ENCODE data around the gene PLEKHG7. TPM values are rescaled to one million over a fixed set of nuclear protein-coding genes. Genes with fewer than 3 reads are reported as not detected.

Gene PLEKHG7
- total and polyA plus RNA-seq, 2 of the 8 experiments (the other 6 are each of a cell fraction or from before 2014, with no cell fraction given), result not detected

DNA sequence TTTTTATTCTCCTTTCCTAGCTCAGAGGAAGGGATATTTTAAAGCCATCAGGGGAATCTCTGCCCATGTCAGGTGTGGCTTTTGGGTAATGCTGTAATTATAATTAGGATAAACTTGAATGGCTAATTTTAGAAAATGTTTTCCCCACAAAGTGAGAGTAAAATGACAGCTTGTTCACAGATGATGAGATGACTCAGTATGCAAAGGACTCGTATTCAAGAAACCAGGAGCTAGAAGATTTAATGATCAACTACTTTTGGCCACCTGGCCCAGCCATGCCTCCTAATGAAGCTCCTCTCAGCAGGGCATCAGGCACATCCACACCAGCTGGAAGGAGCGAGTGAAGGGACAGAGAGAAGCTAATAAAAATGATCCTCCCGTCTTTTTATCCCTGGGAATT is 29.0 kb upstream of the PLEKHG7 start:
- Histone ChIP-seq H3K4ac (replicated peaks; ENCODE audit: insufficient read length, low read depth, low read length) (no peak overlapping the region), H2BK15ac (ENCODE audit: low read length) (no peak overlapping the region), H4K91ac (replicated peaks; ENCODE audit: insufficient read length, low read length) (no peak overlapping the region), H3K56ac (replicated peaks; ENCODE audit: insufficient read length, low read depth, low read length) (no peak overlapping the region), H4K20me1 (replicated peaks in 1 of 2; ENCODE audit: control insufficient read depth in 1 of 2, insufficient read depth in 2 of 2, low read length in 2 of 2) (no peaks in the 10 kb centered on the region), H3K4me2 (ENCODE audit: insufficient read depth in 1 of 2, low read depth in 2 of 2, low read length in 2 of 2) (no peak overlapping the region), H3K9ac (replicated peaks in 1 of 4; ENCODE audit: extremely low read depth in 1 of 4, low read depth in 3 of 4, low read length in 3 of 4) (no peak overlapping the region), H2BK12ac (ENCODE audit: low read depth, low read length) (no peak overlapping the region), H3K23ac (ENCODE audit: insufficient read length) (no peak overlapping the region), H2AK5ac (ENCODE audit: low read depth, low read length) (no peak overlapping the region), H3K23me2 (ENCODE audit: low read depth, low read length) (no peaks in the 10 kb centered on the region), H3K18ac (ENCODE audit: extremely low read depth, low read length) (no peak overlapping the region), H3K4me3 (ENCODE audit: extremely low read depth in 1 of 4, insufficient read depth in 2 of 4, low read depth in 3 of 4, low read length in 4 of 4) (no peak overlapping the region), H2BK5ac (ENCODE audit: low read depth, low read length) (no peak overlapping the region), H3K36me3 (ENCODE audit: control insufficient read depth in 2 of 4, insufficient read depth in 4 of 4, low read length in 3 of 4) (no peaks in the 10 kb centered on the region), H3K79me2 (ENCODE audit: control insufficient read depth in 1 of 2, insufficient read depth in 2 of 2, low read length in 2 of 2) (no peaks in the 10 kb centered on the region), H3K9me3 (ENCODE audit: insufficient read depth in 2 of 2, low read depth in 1 of 2, low read length in 1 of 2) (no peaks in the 10 kb centered on the region), H3K27me3 (replicated peaks in 1 of 4; ENCODE audit: control insufficient read depth in 3 of 4, extremely low read depth in 1 of 4, insufficient read depth in 3 of 4, low read length in 3 of 4) (no peaks in the 10 kb centered on the region), H3K4me1 (replicated peaks in 1 of 4; ENCODE audit: control insufficient read depth in 3 of 4, insufficient read depth in 4 of 4, low read length in 3 of 4) (no peaks in the 10 kb centered on the region), H2BK120ac (replicated peaks; ENCODE audit: low read depth, low read length) (no peak overlapping the region), H3K79me1 (ENCODE audit: low read depth, low read length) (no peaks in the 10 kb centered on the region), H3K14ac (ENCODE audit: insufficient read length) (no peak overlapping the region), H3K27ac (ENCODE audit: low read depth, low read length) (no peak overlapping the region), H2AFZ (ENCODE audit: low read length) (no peak overlapping the region), H2BK20ac (ENCODE audit: low read length) (no peak overlapping the region), H4K8ac (ENCODE audit: extremely low read depth, insufficient read depth, low read length) (no peak overlapping the region), H4K5ac (ENCODE audit: insufficient read length, low read depth, low read length) (no peak overlapping the region)
- CTCF ChIA-PET (ENCODE audit: partially characterized antibody), result interaction anchor here (1.0 kb wide), 1 partner anchor 14 kb away, joined by 3 read pairs; no protein-coding TSS in a partner anchor
- POLR2A ChIA-PET (ENCODE audit: partially characterized antibody), result no interaction called here
- DNase-seq (ENCODE audit: low read depth in 1 of 2, low spot score in 2 of 2), result no peak
- FAIRE-seq, result no peak
- WGBS, 2 experiments (ENCODE audit: extremely low coverage in 1 of 2, insufficient coverage in 1 of 2, insufficient read length in 1 of 2, insufficient replicate concordance in 2 of 2, low coverage in 1 of 2, low lambda C conversion rate in 2 of 2, missing lambda C conversion rate in 1 of 2), result 90% methylated on average over 3 of the region's 3 CpGs; no CpG with 5 or more reads in 1 of the 2 experiments
- TF ChIP-seq SRF (IDR thresholded peaks at IDR 0.05; ENCODE audit: low read depth, low read length), result no peak
- TF ChIP-seq, protein P1, sequence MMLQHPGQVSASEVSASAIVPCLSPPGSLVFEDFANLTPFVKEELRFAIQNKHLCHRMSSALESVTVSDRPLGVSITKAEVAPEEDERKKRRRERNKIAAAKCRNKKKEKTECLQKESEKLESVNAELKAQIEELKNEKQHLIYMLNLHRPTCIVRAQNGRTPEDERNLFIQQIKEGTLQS (IDR thresholded peaks at IDR 0.05; ENCODE audit: insufficient read depth, low read depth, low read length), result no peak
- no peak for TF ChIP-seq CBX5 (IDR thresholded peaks at IDR 0.05; ENCODE audit: low read depth, low read length)
- TF ChIP-seq JUN (IDR thresholded peaks at IDR 0.05; ENCODE audit: low read depth, low read length), result no peak
- no peak for TF ChIP-seq CREB1 (IDR thresholded peaks at IDR 0.05)
- no peak for TF ChIP-seq TAF1 (IDR thresholded peaks at IDR 0.05; ENCODE audit: low read depth, low read length)
- TF ChIP-seq RNF2 (IDR thresholded peaks at IDR 0.05; ENCODE audit: borderline replicate concordance, low read depth, low read length, missing control alignments, poor library complexity, severe bottlenecking), result no peak
- no peak for TF ChIP-seq CEBPB (IDR thresholded peaks at IDR 0.05; ENCODE audit: low read depth, low read length)
- TF ChIP-seq, protein P2, sequence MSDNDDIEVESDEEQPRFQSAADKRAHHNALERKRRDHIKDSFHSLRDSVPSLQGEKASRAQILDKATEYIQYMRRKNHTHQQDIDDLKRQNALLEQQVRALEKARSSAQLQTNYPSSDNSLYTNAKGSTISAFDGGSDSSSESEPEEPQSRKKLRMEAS (IDR thresholded peaks at IDR 0.05), result no peak
- TF ChIP-seq SIN3A (conservative IDR thresholded peaks at IDR 0.05 in 1 of 2, IDR thresholded peaks at IDR 0.05 in 1 of 2; ENCODE audit: low read depth in 1 of 2, low read length in 2 of 2), result no peak
- no peak for TF ChIP-seq EGR1 (IDR thresholded peaks at IDR 0.05; ENCODE audit: borderline replicate concordance, low read depth, low read length)
- TF ChIP-seq SAP30 (IDR thresholded peaks at IDR 0.05; ENCODE audit: insufficient read depth, insufficient replicate concordance, low read length), result no peak
- no peak for TF ChIP-seq SP2 (IDR thresholded peaks at IDR 0.05; ENCODE audit: low read length)
- no peak for TF ChIP-seq CHD2 (IDR thresholded peaks at IDR 0.05; ENCODE audit: low read length)
- no peak for TF ChIP-seq TEAD4 (IDR thresholded peaks at IDR 0.05; ENCODE audit: low read depth, low read length)

Data from H1 (cell line).